NCI-H146 treated with DMSO at 0.1 percent for 48 hours (cell line): ENCODE data around the gene GLYAT.
"Not testable (repeated sequence)": the region's sequence is repeated elsewhere in the genome, so short reads cannot be mapped to it uniquely, and the experiment has no call there.

ENCODE experiments used
- DNase-seq: peaks from one replicate; lab custom pipeline; 2025; ENCODE audit not compliant: unreplicated experiment; lab: John Stamatoyannopoulos, UW

GLYAT gene

GRCh38 chr11:58744988-58745704 lies 13.4 kb upstream of the GLYAT start:
- no peak for DNase-seq

- no peak for DNase-seq
Observed at GRCh38 chr11:58742981-58743880, 11.5 kb upstream of the GLYAT start.

GRCh38 chr11:58742140-58742539 lies 10.4 kb upstream of the GLYAT start:
- DNase-seq = no peak

GRCh38 chr11:58741127-58741526 lies 9.4 kb upstream of the GLYAT start:
- DNase-seq = no peak

GRCh38 chr11:58740447-58740846 lies 8.7 kb upstream of the GLYAT start:
- no peak for DNase-seq

- DNase-seq = no peak
Observed at GRCh38 chr11:58739725-58740430, 8.1 kb upstream of the GLYAT start.

GRCh38 chr11:58734681-58735490 lies 3.1 kb upstream of the GLYAT start:
- no peak for DNase-seq

- no peak for DNase-seq
Observed at GRCh38 chr11:58730507-58731089, 1.1 kb downstream of the GLYAT start.

- no peak for DNase-seq
Observed at GRCh38 chr11:58727415-58727797, 4.3 kb downstream of the GLYAT start.

GRCh38 chr11:58726737-58727414 lies 4.9 kb downstream of the GLYAT start:
- no peak for DNase-seq

GRCh38 chr11:58719406-58720117 lies 12.2 kb downstream of the GLYAT start:
- DNase-seq = no peak

- no peak for DNase-seq
Observed at GRCh38 chr11:58712531-58712930, 19.2 kb downstream of the GLYAT start.

- DNase-seq = no peak
Observed at GRCh38 chr11:58711832-58712231, 19.9 kb downstream of the GLYAT start.

- no peak for DNase-seq
Observed at GRCh38 chr11:58707767-58708166, 24.0 kb downstream of the GLYAT start.

- DNase-seq = not testable (repeated sequence)
Observed at GRCh38 chr11:58696825-58697224, 34.9 kb downstream of the GLYAT start.

GRCh38 chr11:58693026-58693425 lies 38.7 kb downstream of the GLYAT start:
- DNase-seq = no peak

- no peak for DNase-seq
Observed at GRCh38 chr11:58691675-58692074, 40.1 kb downstream of the GLYAT start.

- DNase-seq = no peak
Observed at GRCh38 chr11:58688789-58689503, 42.8 kb downstream of the GLYAT start.
